Measurements from ENCODE around the gene SNX3.

Gene SNX3

GRCh38 chr6:108164815-108165706 lies 95.8 kb downstream of the SNX3 start:
- CTCF ChIA-PET: interaction anchor here (0.8 kb wide), 1 partner anchor 38 kb away, joined by 3 read pairs; no protein-coding TSS in a partner anchor
- no peak for TF ChIP-seq CTCF (IDR thresholded peaks at IDR 0.05; ENCODE audit: insufficient read depth, low read length, missing control alignments)
- POLR2A ChIA-PET: no interaction called here

DNA sequence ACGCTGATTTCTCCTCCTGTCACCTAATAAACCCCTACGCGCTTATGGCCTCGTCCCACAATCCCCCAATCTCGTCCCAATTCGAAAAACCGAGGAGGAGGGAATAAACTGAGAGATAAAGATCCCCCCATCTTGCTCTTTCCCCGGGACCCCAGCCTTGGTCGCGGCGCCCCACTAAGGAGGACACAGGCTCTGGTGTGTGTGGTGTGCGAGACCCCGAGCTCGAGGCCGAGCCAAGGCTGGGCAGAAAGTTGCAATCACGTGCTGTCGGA lies 96.4 kb downstream of the SNX3 start:
- no peak for DNase-seq (ENCODE audit: low read depth, low spot score)
- ChIA-PET POLR2A (no interaction called here), CTCF (interaction anchor here (0.8 kb wide), 1 partner anchor 38 kb away, joined by 3 read pairs; no protein-coding TSS in a partner anchor)
- no peak overlapping the region for H3K4me3 ChIP-seq (ENCODE audit: low read depth, low read length)
- TF ChIP-seq CTCF (IDR thresholded peaks at IDR 0.05; ENCODE audit: insufficient read depth, low read length, missing control alignments): no peak

More at GRCh38 chr6:108164815-108165706, 95.8 kb downstream of the SNX3 start:
- no peak for DNase-seq (ENCODE audit: low read depth, low spot score)
- H3K4me3 ChIP-seq (ENCODE audit: low read depth, low read length): no peak overlapping the region

GRCh38 chr6:108163644-108164542 lies 96.9 kb downstream of the SNX3 start:
- ChIA-PET POLR2A (interaction anchor here (0.5 kb wide), 1 partner anchor 21 kb away, joined by 3 read pairs; no protein-coding TSS in a partner anchor), CTCF (no interaction called here)
- TF ChIP-seq CTCF (IDR thresholded peaks at IDR 0.05; ENCODE audit: insufficient read depth, low read length, missing control alignments): no peak
- DNase-seq (ENCODE audit: low read depth, low spot score): no peak
- H3K4me3 ChIP-seq (ENCODE audit: low read depth, low read length): no peak overlapping the region

- TF ChIP-seq CTCF (IDR thresholded peaks at IDR 0.05; ENCODE audit: insufficient read depth, low read length, missing control alignments): no peak
- POLR2A ChIA-PET: no interaction called here
Observed at GRCh38 chr6:108163267-108163643, 97.6 kb downstream of the SNX3 start.

GRCh38 chr6:108161724-108162282 lies 99.0 kb downstream of the SNX3 start:
- H3K4me3 ChIP-seq (ENCODE audit: low read depth, low read length): no peak overlapping the region
- no peak for TF ChIP-seq CTCF (IDR thresholded peaks at IDR 0.05; ENCODE audit: insufficient read depth, low read length, missing control alignments)
- DNase-seq (ENCODE audit: low read depth, low spot score): no peak
- CTCF ChIA-PET: no interaction called here
- POLR2A ChIA-PET: no interaction called here

More at GRCh38 chr6:108163267-108163643, 97.6 kb downstream of the SNX3 start:
- CTCF ChIA-PET: no interaction called here
- no peak overlapping the region for H3K4me3 ChIP-seq (ENCODE audit: low read depth, low read length)
- DNase-seq (ENCODE audit: low read depth, low spot score): no peak

Measured in AG04449 (cell line).